ENCODE results near the gene IRF9. TPM values are rescaled to one million over a fixed set of nuclear protein-coding genes. Genes with fewer than 3 reads are reported as not detected.

IRF9 gene
- total RNA-seq, 1 donor from 2014 or later, result 44.8 TPM

- intact Hi-C loops (cut with DNase I), result no loop called here
- DNase-seq (ENCODE audit: low spot score), result no peak
These were observed 6.5 kb downstream of the IRF9 start for GRCh38 chr14:24167469-24168114.

- intact Hi-C loops (cut with DNase I), result no loop called here
These were observed 10.6 kb downstream of the IRF9 start, which contains the start of gene REC8 for GRCh38 chr14:24171422-24172260. TSS of gene REC8 (plus strand) at chr14:24172080. CDS start at chr14:24172553, 473 bp downstream.

DNA sequence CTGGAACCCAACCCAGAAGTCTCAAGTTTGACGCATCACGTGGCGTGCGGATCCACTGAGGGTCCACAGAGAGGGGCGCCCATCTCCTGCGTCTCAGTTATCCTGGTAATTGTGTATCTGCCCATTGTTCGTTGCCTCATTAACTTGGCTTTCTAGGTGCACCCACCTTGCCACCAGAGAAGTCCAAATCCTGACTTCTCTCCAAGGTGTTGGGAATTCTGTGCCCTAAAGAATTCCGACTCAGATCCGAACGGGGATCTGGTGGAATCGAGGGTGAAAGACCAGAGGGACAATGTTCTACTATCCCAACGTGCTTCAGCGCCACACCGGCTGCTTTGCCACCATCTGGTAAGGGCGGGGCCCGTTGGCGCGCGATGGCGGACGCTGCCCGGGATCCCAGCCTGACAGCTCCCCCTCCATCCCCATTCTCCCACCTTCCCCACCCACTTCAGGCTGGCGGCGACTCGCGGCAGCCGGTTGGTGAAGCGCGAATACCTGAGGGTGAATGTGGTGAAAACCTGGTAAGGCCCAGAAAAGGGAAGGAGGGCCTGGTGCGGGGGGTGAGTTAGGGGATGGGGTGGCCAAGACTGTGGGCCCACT lies 11.3 kb downstream of the IRF9 start:
- no peak for DNase-seq (ENCODE audit: low spot score)
- intact Hi-C loops (cut with DNase I), result no loop called here

More at GRCh38 chr14:24171422-24172260, 10.6 kb downstream of the IRF9 start, which contains the start of gene REC8:
- no peak for DNase-seq (ENCODE audit: low spot score)

DNA sequence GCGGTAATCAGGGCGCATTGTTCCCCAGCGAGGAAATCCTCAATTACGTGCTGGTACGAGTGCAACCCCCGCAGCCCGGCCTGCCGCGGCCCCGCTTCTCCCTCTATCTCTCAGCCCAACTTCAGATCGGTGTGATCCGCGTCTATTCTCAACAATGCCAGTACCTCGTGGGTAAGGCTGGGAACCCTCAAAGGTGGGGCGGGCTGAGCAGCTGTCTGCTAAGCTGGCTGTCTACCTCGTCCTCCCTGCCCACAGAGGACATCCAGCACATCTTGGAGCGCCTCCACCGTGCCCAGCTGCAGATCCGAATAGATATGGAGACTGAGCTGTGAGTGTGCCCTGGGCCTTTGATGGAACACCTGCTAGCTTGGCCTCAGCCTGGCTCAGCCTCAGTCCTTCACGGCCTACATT lies 11.8 kb downstream of the IRF9 start:
- no peak for DNase-seq (ENCODE audit: low spot score)
- intact Hi-C loops (cut with DNase I), result no loop called here

DNA sequence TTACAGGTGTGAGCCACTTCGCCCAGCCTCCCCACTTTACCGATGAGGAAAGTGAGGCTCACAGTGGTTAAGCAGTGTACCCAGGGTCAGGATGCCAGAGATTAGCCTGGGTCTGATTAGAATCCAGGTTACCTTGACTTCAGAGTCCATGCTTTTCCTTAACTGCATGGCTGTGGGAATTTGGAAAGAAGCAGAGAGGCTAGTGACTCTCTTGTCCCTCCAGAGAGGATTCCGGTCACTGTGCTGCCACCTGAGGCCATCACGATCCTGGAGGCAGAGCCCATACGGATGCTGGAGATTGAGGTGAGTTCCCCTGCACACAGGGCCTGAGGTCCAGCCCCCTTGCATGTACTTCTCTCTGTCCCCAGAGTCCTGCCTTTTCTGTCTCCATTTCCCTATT lies 15.5 kb downstream of the IRF9 start:
- intact Hi-C loops (cut with DNase I), result no loop called here
- no peak for DNase-seq (ENCODE audit: low spot score)

DNA sequence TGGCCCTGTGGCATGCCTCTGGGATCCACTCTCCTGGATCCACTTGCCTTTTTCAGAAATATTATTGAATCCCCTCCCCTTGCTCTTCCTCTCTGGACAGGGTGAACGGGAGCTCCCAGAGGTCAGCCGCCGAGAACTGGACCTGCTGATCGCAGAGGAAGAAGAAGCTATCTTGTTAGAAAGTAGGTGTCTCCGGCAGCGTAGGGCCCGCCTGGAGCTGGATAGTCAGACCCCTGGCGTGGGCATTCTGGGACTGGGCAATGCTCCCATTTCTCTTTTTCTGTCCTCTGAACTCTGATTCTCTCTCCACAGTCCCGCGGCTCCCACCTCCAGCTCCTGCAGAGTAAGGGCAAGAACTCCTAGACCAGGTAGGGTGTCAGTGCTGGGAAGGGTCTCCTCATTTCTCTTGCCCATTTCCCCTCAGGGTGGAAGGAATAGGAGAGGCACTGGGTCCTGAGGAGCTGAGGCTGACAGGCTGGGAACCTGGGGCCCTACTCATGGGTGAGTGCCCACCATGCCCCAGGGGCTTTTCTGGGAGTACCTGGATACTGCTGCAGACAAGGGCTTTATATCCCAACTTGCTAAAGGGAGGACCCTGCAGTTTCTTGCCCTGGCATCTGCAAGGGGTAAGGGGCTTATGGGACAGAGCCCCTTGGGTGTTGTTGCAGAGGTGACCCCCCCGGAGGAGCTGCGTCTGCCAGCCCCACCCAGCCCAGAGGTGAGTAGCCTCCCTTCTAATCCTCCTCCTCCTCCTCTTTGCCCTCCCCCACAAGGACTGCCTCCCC lies 16.2 kb downstream of the IRF9 start:
- no peak for DNase-seq (ENCODE audit: low spot score)

GRCh38 chr14:24177891-24178290 lies 16.8 kb downstream of the IRF9 start:
- no peak for DNase-seq (ENCODE audit: low spot score)
- intact Hi-C loops (cut with DNase I), result no loop called here

More for the DNA sequence above, 16.2 kb downstream of the IRF9 start:
- intact Hi-C loops (cut with DNase I), result no loop called here

GRCh38 chr14:24178399-24179178 lies 17.5 kb downstream of the IRF9 start:
- intact Hi-C loops (cut with DNase I), result no loop called here
- no peak for DNase-seq (ENCODE audit: low spot score)

DNA sequence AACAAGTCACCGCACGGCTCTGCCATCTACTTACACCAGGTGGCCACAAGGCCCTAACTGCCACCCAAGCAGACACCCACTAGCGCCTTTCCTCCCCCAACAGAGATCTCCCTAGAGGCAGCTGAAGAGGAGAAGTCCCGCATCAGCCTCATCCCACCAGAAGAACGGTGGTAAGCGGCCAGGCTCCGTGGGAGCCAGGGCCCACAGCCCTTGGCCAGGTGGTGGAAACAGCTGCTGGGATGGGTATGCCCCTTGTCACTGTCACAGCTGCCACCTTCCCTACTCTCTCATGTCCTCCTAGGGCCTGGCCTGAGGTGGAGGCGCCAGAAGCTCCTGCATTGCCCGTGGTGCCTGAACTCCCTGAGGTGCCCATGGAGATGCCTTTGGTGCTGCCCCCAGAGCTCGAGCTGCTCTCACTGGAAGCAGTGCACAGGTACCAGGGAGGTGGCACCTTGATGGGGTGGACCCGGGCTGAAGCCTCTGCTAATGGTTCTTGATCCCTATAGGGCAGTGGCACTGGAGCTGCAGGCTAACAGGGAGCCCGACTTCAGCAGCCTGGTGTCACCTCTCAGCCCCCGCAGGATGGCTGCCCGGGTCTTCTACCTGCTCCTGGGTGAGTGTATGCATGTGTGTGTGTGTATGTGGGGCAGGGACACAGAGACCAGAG lies 18.4 kb downstream of the IRF9 start:
- DNase-seq (ENCODE audit: low spot score), result no peak
- intact Hi-C loops (cut with DNase I), result no loop called here

DNA sequence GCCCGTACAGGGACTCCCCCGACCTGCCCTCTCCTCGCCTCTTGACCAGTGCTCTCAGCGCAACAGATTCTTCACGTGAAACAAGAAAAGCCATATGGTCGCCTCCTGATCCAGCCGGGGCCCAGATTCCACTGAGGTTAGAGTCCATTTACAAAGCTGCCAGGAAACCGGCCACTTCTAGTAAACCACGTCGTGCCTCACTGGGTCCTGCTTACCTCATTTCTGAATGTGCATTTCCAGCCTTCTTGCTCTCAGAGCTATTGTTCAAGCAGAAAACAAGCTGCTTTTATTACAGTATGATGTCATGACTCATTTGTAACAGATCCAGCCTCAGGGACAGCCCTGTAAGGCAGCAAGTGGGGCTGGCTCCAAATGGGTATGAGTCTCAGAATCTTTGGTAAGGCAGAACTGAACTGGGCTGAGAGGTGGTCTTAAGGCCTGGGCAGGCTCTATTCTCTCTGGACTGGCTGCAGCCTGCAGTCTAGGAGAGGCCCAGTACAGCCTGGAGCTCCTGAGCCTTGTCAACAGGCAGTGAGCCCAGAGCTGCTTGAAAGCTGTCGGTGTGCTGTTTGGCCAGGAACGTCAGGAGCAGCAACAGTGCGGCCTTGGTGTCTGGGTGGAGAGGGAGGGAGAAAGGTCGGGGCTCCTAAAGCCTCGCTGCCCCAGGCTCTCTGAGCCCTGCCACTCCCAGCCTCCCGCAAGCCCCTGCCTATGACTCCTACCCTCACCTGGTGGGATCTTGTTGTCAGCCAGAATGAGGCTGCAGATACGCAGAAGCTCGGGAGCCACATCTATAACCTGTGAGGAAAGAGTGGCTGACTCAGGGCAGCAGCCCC lies 19.1 kb downstream of the IRF9 start:
- no peak for DNase-seq (ENCODE audit: low spot score)

GRCh38 chr14:24181371-24182077 lies 20.5 kb downstream of the IRF9 start:
- intact Hi-C loops (cut with DNase I), result no loop called here
- no peak for DNase-seq (ENCODE audit: low spot score)

More for the DNA sequence above, 19.1 kb downstream of the IRF9 start:
- intact Hi-C loops (cut with DNase I), result no loop called here

DNA sequence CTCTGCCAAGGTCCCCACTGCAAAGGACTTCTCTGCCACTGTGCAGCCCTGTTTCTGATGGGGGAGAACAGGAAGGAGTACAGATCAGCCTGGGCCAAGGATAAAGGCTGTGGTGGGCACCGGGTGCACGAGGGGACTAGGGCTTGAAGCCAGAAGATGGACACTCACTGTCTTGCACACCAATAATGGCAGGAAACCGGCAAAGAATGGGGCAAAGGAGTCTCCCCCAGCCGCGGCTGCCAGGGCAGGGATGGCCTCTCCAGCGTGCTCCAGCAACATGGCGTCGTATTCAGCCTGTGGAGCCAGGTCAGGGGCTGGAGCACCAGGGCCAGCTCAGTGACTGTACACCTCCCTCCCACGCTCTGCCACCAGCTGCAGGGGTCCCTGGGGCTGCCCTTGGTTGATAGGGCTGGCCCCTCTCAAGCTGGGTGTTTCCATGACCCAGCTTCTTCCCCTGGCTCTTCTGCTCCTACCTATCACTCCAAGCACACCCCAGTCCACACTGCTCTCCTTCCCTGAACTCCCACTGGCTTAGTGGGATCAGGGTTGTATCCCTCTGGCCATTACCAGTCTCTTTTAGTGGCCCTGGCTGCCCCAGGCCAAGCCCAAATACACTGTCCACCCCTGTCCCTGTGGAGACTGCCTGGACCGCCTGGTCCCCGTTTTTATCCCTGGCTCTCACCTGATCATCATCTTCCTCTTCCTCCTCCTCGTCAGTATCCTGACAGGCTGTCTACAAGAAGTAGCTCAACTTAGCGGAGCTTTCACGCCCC lies 21.2 kb downstream of the IRF9 start:
- DNase-seq (ENCODE audit: low spot score), result no peak
- intact Hi-C loops (cut with DNase I), result no loop called here

DNA sequence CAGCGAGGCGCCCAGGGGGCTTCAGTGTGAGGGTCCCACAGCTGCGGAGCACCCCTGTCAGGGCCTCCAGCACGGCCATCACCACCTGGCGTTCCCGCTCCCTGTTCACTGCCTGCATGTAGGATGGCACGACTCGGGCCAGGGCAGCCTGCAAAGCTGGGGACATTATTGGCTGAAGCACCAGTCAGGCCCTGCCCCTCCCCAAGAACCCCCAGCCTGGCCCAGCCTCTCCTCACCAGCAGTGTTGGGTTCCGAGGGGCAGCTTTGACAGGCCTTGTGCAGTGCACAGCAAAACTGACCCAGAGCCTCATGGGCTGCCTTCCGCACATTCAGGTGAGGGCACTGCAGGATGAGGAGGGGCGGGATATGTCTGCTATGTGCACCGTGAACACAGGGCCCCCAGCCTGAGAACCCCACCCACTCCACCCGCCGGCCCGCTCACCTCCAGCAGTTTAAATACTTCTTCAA lies 22.0 kb downstream of the IRF9 start:
- DNase-seq (ENCODE audit: low spot score), result no peak
- intact Hi-C loops (cut with DNase I), result no loop called here

GRCh38 chr14:24184104-24184970 lies 23.3 kb downstream of the IRF9 start:
- no peak for DNase-seq (ENCODE audit: low spot score)
- intact Hi-C loops (cut with DNase I), result no loop called here

GRCh38 chr14:24185026-24185425 lies 24.0 kb downstream of the IRF9 start:
- intact Hi-C loops (cut with DNase I), result no loop called here
- DNase-seq (ENCODE audit: low spot score), result no peak
